SK-N-SH (cell line): ENCODE results near the gene SLC39A13. TPM values are rescaled to one million over a fixed set of nuclear protein-coding genes. Genes with fewer than 3 reads are reported as not detected.

Experiments used
- CTCF ChIA-PET: fragments of 300-600, 350-600 bp; formaldehyde crosslinking; extraction: SDS; loops from one replicate; lab custom pipeline; 2021; lab: Yijun Ruan, JAX
- POLR2A ChIA-PET: fragments of 350-600 bp; sonication (Branson Sonifier 250); formaldehyde crosslinking; extraction: SDS; loops from one replicate; lab custom pipeline; 2020; ENCODE audit warnings: antibody characterized with exemption, inconsistent platforms; lab: Yijun Ruan, JAX
- DNase-seq: peaks from one replicate; pipeline ENCODE4 v3.0.0; 2012
- H2AFZ ChIP-seq: fragments of 200-600 bp; sonication (generic); 2 replicates; pipeline ENCODE4 v1.8.1; 2016; ENCODE audit warnings: antibody characterized with exemption, mild to moderate bottlenecking, low read depth
- H3F3A ChIP-seq: fragments of 200-600 bp; sonication (generic); replicated peaks from 2 replicates; pipeline ENCODE3; 2016; ENCODE audit warnings: antibody characterized with exemption, mild to moderate bottlenecking; ENCODE audit not compliant: insufficient read depth
- H3K27ac ChIP-seq, 2 experiments: fragments of 200-500 bp in 1 of 2; fragments of 200-600 bp in 1 of 2; sonication (Bioruptor generic) in 1 of 2; sonication (generic), shearing (Covaris generic) in 1 of 2; 2 replicates each; pipeline versions ENCODE4 v1.5.1 to v1.6.1; 2014 to 2016; ENCODE audit warnings: low read depth in 2 of 2, inconsistent platforms in 1 of 2, low read length in 1 of 2, mild to moderate bottlenecking in 1 of 2, mixed read lengths in 1 of 2
- H3K27me3 ChIP-seq: fragments of 200-600 bp; sonication (generic), shearing (Covaris generic); 2 replicates; pipeline ENCODE4 v1.6.1; 2016; ENCODE audit warnings: mixed run types; ENCODE audit not compliant: insufficient read depth
- H3K36me3 ChIP-seq, 2 experiments: fragments of 200-500 bp in 1 of 2; fragments of 200-600 bp in 1 of 2; sonication (Bioruptor generic) in 1 of 2; sonication (generic) in 1 of 2; replicated peaks in 1 of 2; 2 replicates each; pipeline versions ENCODE3 to v1.5.1; 2014 to 2016; ENCODE audit warnings: low read length in 1 of 2, mild to moderate bottlenecking in 1 of 2; ENCODE audit not compliant: insufficient read depth in 2 of 2, control insufficient read depth in 1 of 2
- H3K4me1 ChIP-seq, 2 experiments: fragments of 200-500 bp in 1 of 2; fragments of 200-600 bp in 1 of 2; sonication (Bioruptor generic) in 1 of 2; sonication (generic), shearing (Covaris generic) in 1 of 2; 2 replicates each; pipeline versions ENCODE4 v1.5.1 to v1.6.1; 2014 to 2016; ENCODE audit warnings: low read depth in 1 of 2, low read length in 1 of 2, mixed run types in 1 of 2; ENCODE audit not compliant: insufficient read depth in 2 of 2, control insufficient read depth in 1 of 2
- H3K4me2 ChIP-seq: fragments of 200-600 bp; sonication (generic), shearing (Covaris generic); 2 replicates; pipeline ENCODE4 v1.6.1; 2017; ENCODE audit warnings: mixed run types
- H3K4me3 ChIP-seq, 2 experiments: fragments of 200-500 bp in 1 of 2; fragments of 200-600 bp in 1 of 2; sonication (Bioruptor generic) in 1 of 2; sonication (generic), shearing (Covaris generic) in 1 of 2; 2 replicates each; pipeline versions ENCODE4 v1.5.1 to v1.8.1; 2014 to 2016; ENCODE audit warnings: low read depth in 2 of 2, inconsistent platforms in 1 of 2, low read length in 1 of 2, mild to moderate bottlenecking in 1 of 2, mixed read lengths in 1 of 2, moderate library complexity in 1 of 2
- H3K79me2 ChIP-seq: fragments of 200-600 bp; sonication (generic); 2 replicates; pipeline ENCODE4 v1.8.1; 2017; ENCODE audit warnings: mild to moderate bottlenecking; ENCODE audit not compliant: insufficient read depth
- H3K9ac ChIP-seq: fragments of 200-600 bp; sonication (generic); 2 replicates; pipeline ENCODE4 v1.6.1; 2017; ENCODE audit warnings: mixed run types
- H3K9me2 ChIP-seq: fragments of 200-600 bp; sonication (generic); 2 replicates; pipeline ENCODE4 v1.6.1; 2017; ENCODE audit warnings: mixed run types
- H3K9me3 ChIP-seq: fragments of 200-600 bp; sonication (generic); 2 replicates; pipeline ENCODE4 v1.6.1; 2017; ENCODE audit warnings: mixed run types, mild to moderate bottlenecking, moderate library complexity
- H4K20me1 ChIP-seq: fragments of 200-600 bp; sonication (generic); 2 replicates; pipeline ENCODE4 v1.6.1; 2017; ENCODE audit warnings: mild to moderate bottlenecking, mixed run types; ENCODE audit not compliant: insufficient read depth
- CHD2 ChIP-seq: fragments of 150-350 bp; IDR thresholded peaks from 2 replicates; pipeline ENCODE4 v1.6.1; 2018; ENCODE audit warnings: low read length; ENCODE audit not compliant: partially characterized antibody
- CTCF ChIP-seq: fragments of 200-600 bp; sonication (generic); IDR thresholded peaks from 2 replicates; pipeline ENCODE4 v1.6.1; 2017; ENCODE audit warnings: antibody characterized with exemption, mild to moderate bottlenecking, moderate library complexity
- ELF1 ChIP-seq: IDR thresholded peaks from 2 replicates; pipeline ENCODE4 v1.4.0; 2012
- FOSL2 ChIP-seq: IDR thresholded peaks from 2 replicates; pipeline ENCODE4 v1.4.0; 2012; ENCODE audit warnings: low read depth, mild to moderate bottlenecking, moderate library complexity, borderline replicate concordance
- FOXJ3 ChIP-seq: sonication (generic); formaldehyde crosslinking; IDR thresholded peaks from 2 replicates; pipeline ENCODE4 v1.5.1; 2020; ENCODE audit warnings: mild to moderate bottlenecking, missing genetic modification reagents
- GABPA ChIP-seq: IDR thresholded peaks from 2 replicates; pipeline ENCODE4 v1.4.0; 2012; ENCODE audit warnings: low read depth, mild to moderate bottlenecking
- JUND ChIP-seq: IDR thresholded peaks from 2 replicates; pipeline ENCODE4 v1.4.0; 2012
- MEF2A ChIP-seq: IDR thresholded peaks from 2 replicates; pipeline ENCODE4 v1.4.0; 2012; ENCODE audit warnings: low read depth, borderline replicate concordance
- MXI1 ChIP-seq: IDR thresholded peaks from 2 replicates; pipeline ENCODE4 v1.6.1; 2012; ENCODE audit warnings: mild to moderate bottlenecking, low read depth, low read length, improper control_type of control experiment
- NFIC ChIP-seq: IDR thresholded peaks from 2 replicates; pipeline ENCODE4 v1.4.0; 2012; ENCODE audit warnings: borderline replicate concordance
- NRF1 ChIP-seq: IDR thresholded peaks from 2 replicates; pipeline ENCODE4 v1.6.1; 2012; ENCODE audit warnings: low read depth, mild to moderate bottlenecking, low read length
- PBX3 ChIP-seq: IDR thresholded peaks from 2 replicates; pipeline ENCODE4; 2012
- RAD21 ChIP-seq: IDR thresholded peaks from 2 replicates; pipeline ENCODE4 v1.6.1; 2012; ENCODE audit warnings: mild to moderate bottlenecking, low read length
- RCOR1 ChIP-seq: fragments of 150-350 bp; IDR thresholded peaks from 2 replicates; pipeline ENCODE4 v1.6.1; 2017; ENCODE audit warnings: antibody characterized with exemption, low read length
- TAF1 ChIP-seq: IDR thresholded peaks from 2 replicates; pipeline ENCODE4 v1.6.1; 2012; ENCODE audit warnings: low read depth, mild to moderate bottlenecking, low read length, moderate library complexity, borderline replicate concordance
- YY1 ChIP-seq: IDR thresholded peaks from 2 replicates; pipeline ENCODE4 v1.4.0; 2012; ENCODE audit warnings: low read depth, mild to moderate bottlenecking
- WGBS: methylation state at CpG from one replicate; pipeline ENCODE4 v1.1.6; 2017; ENCODE audit warnings: low lambda C conversion rate; 5-methylcytosine and 5-hydroxymethylcytosine counted together
- polyA plus RNA-seq, 3 experiments: library from polyadenylated mRNA; depleted of rRNA; stranded (reverse); fragments of >200 nt; gene quantifications; 2 replicates each; pipeline ENCODE4 v1.2.3, GENCODE V29; 2012
- TF ChIP-seq, protein P1 (sequence below): IDR thresholded peaks from 2 replicates; pipeline ENCODE4 v1.4.0; 2012; ENCODE audit warnings: low read depth, borderline replicate concordance
- TF ChIP-seq, protein P2 (sequence below): fragments of 150-350 bp; IDR thresholded peaks from 2 replicates; pipeline ENCODE4 v1.6.1; 2017; ENCODE audit warnings: antibody characterized with exemption, low read length, low read depth, borderline replicate concordance

Gene SLC39A13
- polyA plus RNA-seq, 1 of the 3 experiments (the other 2 are of a cell fraction), result 65.5 TPM

GRCh38 chr11:47359162-47359561, 49.2 kb upstream of the SLC39A13 start:
- POLR2A ChIA-PET, result no interaction called here

GRCh38 chr11:47359586-47359985, 48.8 kb upstream of the SLC39A13 start:
- Histone ChIP-seq H3K79me2 (no peaks in the 10 kb centered on the region), H3K9me2 (no peaks in the 10 kb centered on the region), H3K4me1 (peaks cover 0 to 3% of the 10 kb centered on the region in 2 experiments; a peak in 1 of 4 replicates), H2AFZ (no peak overlapping the region), H3K4me2 (no peak overlapping the region), H3K9ac (no peak overlapping the region), H3K36me3 (no peaks in the 10 kb centered on the region), H3K27me3 (no peaks in the 10 kb centered on the region), H3K27ac (no peak overlapping the region), H3K9me3 (no peaks in the 10 kb centered on the region), H3F3A (peaks cover 5% of the 10 kb centered on the region), H3K4me3 (no peak overlapping the region), H4K20me1 (no peaks in the 10 kb centered on the region)
- no peak for DNase-seq
- TF ChIP-seq NFIC (no peak), RAD21 (no peak), GABPA (no peak), PBX3 (no peak), ELF1 (no peak), NRF1 (no peak), CTCF (no peak), FOXJ3 (CRISPR knock-in tag) (no peak), RCOR1 (no peak)
- TF ChIP-seq, protein P1, sequence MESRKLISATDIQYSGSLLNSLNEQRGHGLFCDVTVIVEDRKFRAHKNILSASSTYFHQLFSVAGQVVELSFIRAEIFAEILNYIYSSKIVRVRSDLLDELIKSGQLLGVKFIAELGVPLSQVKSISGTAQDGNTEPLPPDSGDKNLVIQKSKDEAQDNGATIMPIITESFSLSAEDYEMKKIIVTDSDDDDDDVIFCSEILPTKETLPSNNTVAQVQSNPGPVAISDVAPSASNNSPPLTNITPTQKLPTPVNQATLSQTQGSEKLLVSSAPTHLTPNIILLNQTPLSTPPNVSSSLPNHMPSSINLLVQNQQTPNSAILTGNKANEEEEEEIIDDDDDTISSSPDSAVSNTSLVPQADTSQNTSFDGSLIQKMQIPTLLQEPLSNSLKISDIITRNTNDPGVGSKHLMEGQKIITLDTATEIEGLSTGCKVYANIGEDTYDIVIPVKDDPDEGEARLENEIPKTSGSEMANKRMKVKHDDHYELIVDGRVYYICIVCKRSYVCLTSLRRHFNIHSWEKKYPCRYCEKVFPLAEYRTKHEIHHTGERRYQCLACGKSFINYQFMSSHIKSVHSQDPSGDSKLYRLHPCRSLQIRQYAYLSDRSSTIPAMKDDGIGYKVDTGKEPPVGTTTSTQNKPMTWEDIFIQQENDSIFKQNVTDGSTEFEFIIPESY, result no peak
- TF ChIP-seq, protein P2, sequence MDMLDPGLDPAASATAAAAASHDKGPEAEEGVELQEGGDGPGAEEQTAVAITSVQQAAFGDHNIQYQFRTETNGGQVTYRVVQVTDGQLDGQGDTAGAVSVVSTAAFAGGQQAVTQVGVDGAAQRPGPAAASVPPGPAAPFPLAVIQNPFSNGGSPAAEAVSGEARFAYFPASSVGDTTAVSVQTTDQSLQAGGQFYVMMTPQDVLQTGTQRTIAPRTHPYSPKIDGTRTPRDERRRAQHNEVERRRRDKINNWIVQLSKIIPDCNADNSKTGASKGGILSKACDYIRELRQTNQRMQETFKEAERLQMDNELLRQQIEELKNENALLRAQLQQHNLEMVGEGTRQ, result no peak
- CTCF ChIA-PET, result interaction anchor here (0.5 to 3.9 kb wide), 4 partner anchors 14 to 416 kb away, joined by 3 to 24 read pairs (median 4); no protein-coding TSS in a partner anchor
- POLR2A ChIA-PET, result no interaction called here
- 75% methylated on average over 12 of the region's 17 CpGs for WGBS

More at GRCh38 chr11:47359162-47359561, 49.2 kb upstream of the SLC39A13 start:
- WGBS, result 72% methylated on average over 5 of the region's 7 CpGs
- no peak for DNase-seq
- no peak overlapping the region for H3K9ac ChIP-seq
- H3K36me3 ChIP-seq, result no peaks in the 10 kb centered on the region
- no peak overlapping the region for H3K4me3 ChIP-seq
- H3K9me3 ChIP-seq, result no peaks in the 10 kb centered on the region
- no peaks in the 10 kb centered on the region for H3K9me2 ChIP-seq
- H3F3A ChIP-seq, result peaks cover 5% of the 10 kb centered on the region
- TF ChIP-seq CHD2 (no peak), FOSL2 (no peak), CTCF (no peak), RAD21 (no peak), MEF2A (no peak), GABPA (no peak), NFIC (no peak), NRF1 (no peak), JUND (no peak), YY1 (no peak), TAF1 (no peak), MXI1 (no peak)
- H3K4me1 ChIP-seq, result peaks cover 0 to 3% of the 10 kb centered on the region in 2 experiments; a peak in 1 of 4 replicates
- no peaks in the 10 kb centered on the region for H4K20me1 ChIP-seq
- no peak overlapping the region for H3K27ac ChIP-seq
- no peak overlapping the region for H2AFZ ChIP-seq
- no peak overlapping the region for H3K4me2 ChIP-seq
- H3K27me3 ChIP-seq, result no peaks in the 10 kb centered on the region
- no peaks in the 10 kb centered on the region for H3K79me2 ChIP-seq
- CTCF ChIA-PET, result interaction anchor here (0.5 to 3.9 kb wide), 2 partner anchors 14 to 415 kb away, joined by 3 to 24 read pairs; no protein-coding TSS in a partner anchor
